Measurements from ENCODE around the gene NEK3.

The NEK3 gene

GRCh38 chr13:52161181-52161646, 1.8 kb upstream of the NEK3 start:
- H3K36me3 ChIP-seq (ENCODE audit: control insufficient read depth, insufficient read depth, low read length), result no peaks in the 10 kb centered on the region
- no peak overlapping the region for H2AFZ ChIP-seq

GRCh38 chr13:52160506-52160905, 1.1 kb upstream of the NEK3 start:
- Histone ChIP-seq H3K36me3 (ENCODE audit: control insufficient read depth, insufficient read depth, low read length) (no peaks in the 10 kb centered on the region), H3K27ac (no peak overlapping the region), H3K27me3 (ENCODE audit: control insufficient read depth, insufficient read depth, low read length) (no peaks in the 10 kb centered on the region), H3K4me1 (no peaks in the 10 kb centered on the region), H3K9ac (no peak overlapping the region), H3K4me3 (ENCODE audit: low read depth, low read length) (no peak overlapping the region), H3K79me2 (no peaks in the 10 kb centered on the region), H3K9me3 (ENCODE audit: control insufficient read depth, low read length) (no peaks in the 10 kb centered on the region), H2AFZ (no peak overlapping the region), H3K4me2 (ENCODE audit: low read length) (no peak overlapping the region)
- no peak for TF ChIP-seq CTCF (IDR thresholded peaks at IDR 0.05)

More at GRCh38 chr13:52161181-52161646, 1.8 kb upstream of the NEK3 start:
- Histone ChIP-seq H3K4me1 (no peaks in the 10 kb centered on the region), H3K27ac (no peak overlapping the region), H3K4me2 (ENCODE audit: low read length) (no peak overlapping the region), H3K4me3 (ENCODE audit: low read depth, low read length) (no peak overlapping the region), H3K9ac (no peak overlapping the region), H3K27me3 (ENCODE audit: control insufficient read depth, insufficient read depth, low read length) (no peaks in the 10 kb centered on the region), H3K79me2 (no peaks in the 10 kb centered on the region), H3K9me3 (ENCODE audit: control insufficient read depth, low read length) (no peaks in the 10 kb centered on the region)
- TF ChIP-seq CTCF (IDR thresholded peaks at IDR 0.05), result no peak

GRCh38 chr13:52160053-52160452, 656 bp upstream of the NEK3 start:
- H3K4me1 ChIP-seq, result no peaks in the 10 kb centered on the region
- H3K27ac ChIP-seq, result no peak overlapping the region
- H3K9me3 ChIP-seq (ENCODE audit: control insufficient read depth, low read length), result no peaks in the 10 kb centered on the region
- H3K79me2 ChIP-seq, result no peaks in the 10 kb centered on the region
- no peaks in the 10 kb centered on the region for H3K27me3 ChIP-seq (ENCODE audit: control insufficient read depth, insufficient read depth, low read length)
- no peaks in the 10 kb centered on the region for H3K36me3 ChIP-seq (ENCODE audit: control insufficient read depth, insufficient read depth, low read length)
- no peak overlapping the region for H3K9ac ChIP-seq
- H3K4me3 ChIP-seq (ENCODE audit: low read depth, low read length), result no peak overlapping the region
- peak overlapping the region; percentile 91 for H2AFZ ChIP-seq
- peak overlapping the region; percentile 61 for H3K4me2 ChIP-seq (ENCODE audit: low read length)
- TF ChIP-seq CTCF (IDR thresholded peaks at IDR 0.05), result no peak

GRCh38 chr13:52158629-52159158, 703 bp downstream of the NEK3 start:
- H3K9ac ChIP-seq, result no peak overlapping the region
- peak overlapping the region; percentile 44 for H3K27ac ChIP-seq
- H3K4me2 ChIP-seq (ENCODE audit: low read length), result peak overlapping the region; percentile 61
- no peaks in the 10 kb centered on the region for H3K27me3 ChIP-seq (ENCODE audit: control insufficient read depth, insufficient read depth, low read length)
- no peak for TF ChIP-seq CTCF (IDR thresholded peaks at IDR 0.05)
- no peaks in the 10 kb centered on the region for H3K36me3 ChIP-seq (ENCODE audit: control insufficient read depth, insufficient read depth, low read length)
- no peaks in the 10 kb centered on the region for H3K4me1 ChIP-seq
- peak overlapping the region; percentile 91 for H2AFZ ChIP-seq
- H3K9me3 ChIP-seq (ENCODE audit: control insufficient read depth, low read length), result no peaks in the 10 kb centered on the region
- no peaks in the 10 kb centered on the region for H3K79me2 ChIP-seq
- H3K4me3 ChIP-seq (ENCODE audit: low read depth, low read length), result peak overlapping the region; percentile 51

- Histone ChIP-seq H3K27me3 (ENCODE audit: control insufficient read depth, insufficient read depth, low read length) (no peaks in the 10 kb centered on the region), H2AFZ (no peak overlapping the region), H3K4me1 (no peaks in the 10 kb centered on the region), H3K4me2 (ENCODE audit: low read length) (no peak overlapping the region), H3K27ac (no peak overlapping the region), H3K9me3 (ENCODE audit: control insufficient read depth, low read length) (no peaks in the 10 kb centered on the region), H3K4me3 (ENCODE audit: low read depth, low read length) (no peak overlapping the region), H3K36me3 (ENCODE audit: control insufficient read depth, insufficient read depth, low read length) (no peaks in the 10 kb centered on the region), H3K79me2 (no peaks in the 10 kb centered on the region), H3K9ac (no peak overlapping the region)
- TF ChIP-seq CTCF (IDR thresholded peaks at IDR 0.05), result no peak
Observed at GRCh38 chr13:52156724-52157261, 2.6 kb downstream of the NEK3 start.
